ENCODE data around the gene RFLNA.

Gene RFLNA

GRCh38 chr12:124338876-124339603 lies 44.1 kb downstream of the RFLNA start:
- TF ChIP-seq CTCF (IDR thresholded peaks at IDR 0.05; ENCODE audit: insufficient read depth, low read length, missing control alignments), result no peak
- no peak overlapping the region for H3K4me3 ChIP-seq (ENCODE audit: low read depth, low read length)
- POLR2A ChIA-PET, result no interaction called here
- DNase-seq (ENCODE audit: low read depth, low spot score), result no peak
- CTCF ChIA-PET, result interaction anchor here (0.8 kb wide), 1 partner anchor 18 kb away, joined by 3 read pairs; no protein-coding TSS in a partner anchor

- TF ChIP-seq CTCF (IDR thresholded peaks at IDR 0.05; ENCODE audit: insufficient read depth, low read length, missing control alignments), result no peak
- POLR2A ChIA-PET, result no interaction called here
- DNase-seq (ENCODE audit: low read depth, low spot score), result no peak
Measured at GRCh38 chr12:124340080-124340900, 45.4 kb downstream of the RFLNA start.

GRCh38 chr12:124341645-124342069 lies 46.8 kb downstream of the RFLNA start:
- no peak for TF ChIP-seq CTCF (IDR thresholded peaks at IDR 0.05; ENCODE audit: insufficient read depth, low read length, missing control alignments)
- no peak overlapping the region for H3K4me3 ChIP-seq (ENCODE audit: low read depth, low read length)
- ChIA-PET POLR2A (no interaction called here), CTCF (interaction anchor here (1.1 to 1.9 kb wide), 2 partner anchors 37 to 565 kb away, joined by 4 read pairs; no protein-coding TSS in a partner anchor)
- DNase-seq (ENCODE audit: low read depth, low spot score), result no peak

More at GRCh38 chr12:124340080-124340900, 45.4 kb downstream of the RFLNA start:
- H3K4me3 ChIP-seq (ENCODE audit: low read depth, low read length), result no peak overlapping the region
- CTCF ChIA-PET, result interaction anchor here (1.2 to 1.9 kb wide), 2 partner anchors 39 to 304 kb away, joined by 4 read pairs; no protein-coding TSS in a partner anchor

- no peak for DNase-seq (ENCODE audit: low read depth, low spot score)
- POLR2A ChIA-PET, result interaction anchor here (1.3 kb wide), 1 partner anchor 9 kb away, joined by 4 read pairs; no protein-coding TSS in a partner anchor
- TF ChIP-seq CTCF (IDR thresholded peaks at IDR 0.05; ENCODE audit: insufficient read depth, low read length, missing control alignments), result no peak
- CTCF ChIA-PET, result interaction anchor here (2.5 kb wide), 1 partner anchor 427 kb away, joined by 8 read pairs; no protein-coding TSS in a partner anchor
- no peak overlapping the region for H3K4me3 ChIP-seq (ENCODE audit: low read depth, low read length)
Measured at GRCh38 chr12:124344022-124344421, 49.1 kb downstream of the RFLNA start.

GRCh38 chr12:124344526-124344925 lies 49.6 kb downstream of the RFLNA start:
- no peak overlapping the region for H3K4me3 ChIP-seq (ENCODE audit: low read depth, low read length)
- TF ChIP-seq CTCF (IDR thresholded peaks at IDR 0.05; ENCODE audit: insufficient read depth, low read length, missing control alignments), result no peak
- DNase-seq (ENCODE audit: low read depth, low spot score), result no peak
- POLR2A ChIA-PET, result interaction anchor here (1.3 kb wide), 1 partner anchor 8 kb away, joined by 4 read pairs; no protein-coding TSS in a partner anchor
- CTCF ChIA-PET, result interaction anchor here (2.5 kb wide), 1 partner anchor 427 kb away, joined by 8 read pairs; no protein-coding TSS in a partner anchor

- no peak for DNase-seq (ENCODE audit: low read depth, low spot score)
- no peak for TF ChIP-seq CTCF (IDR thresholded peaks at IDR 0.05; ENCODE audit: insufficient read depth, low read length, missing control alignments)
- H3K4me3 ChIP-seq (ENCODE audit: low read depth, low read length), result no peak overlapping the region
- CTCF ChIA-PET, result interaction anchor here (1.0 to 2.5 kb wide), 3 partner anchors 293 to 425 kb away, joined by 3 to 8 read pairs (median 4); no protein-coding TSS in a partner anchor
- POLR2A ChIA-PET, result no interaction called here
Measured at GRCh38 chr12:124345795-124346194, 50.9 kb downstream of the RFLNA start.
